ENCODE results near the gene ELMOD1.
"Not testable (repeated sequence)": the region's sequence is repeated elsewhere in the genome, so short reads cannot be mapped to it uniquely, and the experiment has no call there.

The ELMOD1 gene

GRCh38 chr11:107562647-107563208, 28.2 kb upstream of the ELMOD1 start:
- Histone ChIP-seq H3K27me3 (ENCODE audit: low read depth, low read length) (no peaks in the 10 kb centered on the region), H2AFZ (ENCODE audit: low read depth, low read length) (no peak overlapping the region), H3K27ac (ENCODE audit: low read length) (no peak overlapping the region), H3K4me1 (ENCODE audit: low read length) (peaks cover 34% of the 10 kb centered on the region), H3K4me2 (ENCODE audit: low read length) (no peak overlapping the region), H3K4me3 (ENCODE audit: low read length) (no peak overlapping the region), H3K79me2 (ENCODE audit: low read length) (peaks cover 17% of the 10 kb centered on the region), H3K36me3 (replicated peaks; ENCODE audit: low read depth, low read length) (no peaks in the 10 kb centered on the region), H4K20me1 (ENCODE audit: insufficient read depth, low read length) (no peaks in the 10 kb centered on the region), H3K9me3 (ENCODE audit: insufficient read depth, low read length) (no peaks in the 10 kb centered on the region), H3K9ac (ENCODE audit: low read length) (no peak overlapping the region)
- TF ChIP-seq EZH2phosphoT487 (IDR thresholded peaks at IDR 0.05; ENCODE audit: low read depth) = no peak
- TF ChIP-seq CTCF (IDR thresholded peaks at IDR 0.05; ENCODE audit: low read depth, low read length) = no peak

- no peak overlapping the region for H3K27ac ChIP-seq (ENCODE audit: low read length)
- H3K4me1 ChIP-seq (ENCODE audit: low read length) = peaks cover 43% of the 10 kb centered on the region
- peak; percentile 70 for TF ChIP-seq CTCF (IDR thresholded peaks at IDR 0.05; ENCODE audit: low read depth, low read length)
- TF ChIP-seq EZH2phosphoT487 (IDR thresholded peaks at IDR 0.05; ENCODE audit: low read depth) = no peak
- H3K9me3 ChIP-seq (ENCODE audit: insufficient read depth, low read length) = no peaks in the 10 kb centered on the region
- H3K79me2 ChIP-seq (ENCODE audit: low read length) = peaks cover 17% of the 10 kb centered on the region
- H3K36me3 ChIP-seq (replicated peaks; ENCODE audit: low read depth, low read length) = no peaks in the 10 kb centered on the region
- no peak overlapping the region for H3K9ac ChIP-seq (ENCODE audit: low read length)
- no peak overlapping the region for H2AFZ ChIP-seq (ENCODE audit: low read depth, low read length)
- H3K4me2 ChIP-seq (ENCODE audit: low read length) = peak overlapping the region; percentile 99
- no peaks in the 10 kb centered on the region for H4K20me1 ChIP-seq (ENCODE audit: insufficient read depth, low read length)
- H3K27me3 ChIP-seq (ENCODE audit: low read depth, low read length) = no peaks in the 10 kb centered on the region
- 0 out of 2 replicates have a peak overlapping the region, but pooled peaks have one; percentile 5 for H3K4me3 ChIP-seq (ENCODE audit: low read length)
Measured at GRCh38 chr11:107563702-107564101, 27.2 kb upstream of the ELMOD1 start.

- peak overlapping the region; percentile 98; the same call in 1 of the 2 replicates for H2AFZ ChIP-seq (ENCODE audit: low read depth, low read length)
- no peaks in the 10 kb centered on the region for H3K27me3 ChIP-seq (ENCODE audit: low read depth, low read length)
- H3K27ac ChIP-seq (ENCODE audit: low read length) = peak overlapping the region; percentile 81
- H3K4me2 ChIP-seq (ENCODE audit: low read length) = peak overlapping the region; percentile 99
- H3K9me3 ChIP-seq (ENCODE audit: insufficient read depth, low read length) = no peaks in the 10 kb centered on the region
- peaks cover 43% of the 10 kb centered on the region for H3K4me1 ChIP-seq (ENCODE audit: low read length)
- peak overlapping the region; percentile 82 for H3K9ac ChIP-seq (ENCODE audit: low read length)
- H3K79me2 ChIP-seq (ENCODE audit: low read length) = peaks cover 17% of the 10 kb centered on the region
- no peaks in the 10 kb centered on the region for H3K36me3 ChIP-seq (replicated peaks; ENCODE audit: low read depth, low read length)
- TF ChIP-seq EZH2phosphoT487 (IDR thresholded peaks at IDR 0.05; ENCODE audit: low read depth) (no peak), CTCF (IDR thresholded peaks at IDR 0.05; ENCODE audit: low read depth, low read length) (no peak)
- peak overlapping the region; percentile 98 for H3K4me3 ChIP-seq (ENCODE audit: low read length)
- H4K20me1 ChIP-seq (ENCODE audit: insufficient read depth, low read length) = no peaks in the 10 kb centered on the region
Measured at GRCh38 chr11:107564877-107565218, 26.1 kb upstream of the ELMOD1 start.

GRCh38 chr11:107565219-107565937, 25.6 kb upstream of the ELMOD1 start, which contains the start of gene ALKBH8:
Gene ALKBH8, minus strand, starts transcription at chr11:107565735. Its CDS starts 4,842 bp downstream, at chr11:107560893.
- Histone ChIP-seq H3K4me3 (ENCODE audit: low read length) (peak within 1 kb of the TSS; percentile 98), H2AFZ (ENCODE audit: low read depth, low read length) (peak within 1 kb of the TSS; percentile 98), H3K4me1 (ENCODE audit: low read length) (peaks cover 43% of the 10 kb centered on the region)

GRCh38 chr11:107565955-107566501, 24.9 kb upstream of the ELMOD1 start:
- peak overlapping the region; percentile 82 for H3K9ac ChIP-seq (ENCODE audit: low read length)
- peaks cover 17% of the 10 kb centered on the region for H3K79me2 ChIP-seq (ENCODE audit: low read length)
- not testable (repeated sequence) for H3K36me3 ChIP-seq (replicated peaks; ENCODE audit: low read depth, low read length); H4K20me1 ChIP-seq (ENCODE audit: insufficient read depth, low read length); H3K9me3 ChIP-seq (ENCODE audit: insufficient read depth, low read length); H3K27me3 ChIP-seq (ENCODE audit: low read depth, low read length)
- H3K4me2 ChIP-seq (ENCODE audit: low read length) = peak overlapping the region; percentile 99
- H3K4me3 ChIP-seq (ENCODE audit: low read length) = peak overlapping the region; percentile 98
- peak overlapping the region; percentile 81 for H3K27ac ChIP-seq (ENCODE audit: low read length)
- peaks cover 43% of the 10 kb centered on the region for H3K4me1 ChIP-seq (ENCODE audit: low read length)
- H2AFZ ChIP-seq (ENCODE audit: low read depth, low read length) = peak overlapping the region; percentile 98

More at GRCh38 chr11:107565219-107565937, 25.6 kb upstream of the ELMOD1 start, which contains the start of gene ALKBH8:
- Histone ChIP-seq H3K36me3 (replicated peaks; ENCODE audit: low read depth, low read length) (no peaks in the 10 kb centered on the region), H3K27me3 (ENCODE audit: low read depth, low read length) (no peaks in the 10 kb centered on the region), H3K4me2 (ENCODE audit: low read length) (peak within 1 kb of the TSS; percentile 99), H4K20me1 (ENCODE audit: insufficient read depth, low read length) (no peaks in the 10 kb centered on the region), H3K9ac (ENCODE audit: low read length) (peak within 1 kb of the TSS; percentile 82), H3K79me2 (ENCODE audit: low read length) (peaks cover 17% of the 10 kb centered on the region), H3K27ac (ENCODE audit: low read length) (peak within 1 kb of the TSS; percentile 81), H3K9me3 (ENCODE audit: insufficient read depth, low read length) (no peaks in the 10 kb centered on the region)
- TF ChIP-seq CTCF (IDR thresholded peaks at IDR 0.05; ENCODE audit: low read depth, low read length) (no peak), EZH2phosphoT487 (IDR thresholded peaks at IDR 0.05; ENCODE audit: low read depth) (no peak)

Measured in OCI-LY3 (cell line).